GM21717 (cell line): Measurements from ENCODE around the gene RAB11FIP3.
"Not testable (repeated sequence)": the region's sequence is repeated elsewhere in the genome, so short reads cannot be mapped to it uniquely, and the experiment has no call there.

ENCODE experiments used
- ATAC-seq: cut with Tn5 transposase; IDR thresholded peaks from one replicate; pipeline ENCODE4 v1.9.1; 2021; ENCODE audit warnings: mild to moderate bottlenecking, moderate library complexity; ENCODE audit not compliant: unreplicated experiment

The RAB11FIP3 gene

DNA sequence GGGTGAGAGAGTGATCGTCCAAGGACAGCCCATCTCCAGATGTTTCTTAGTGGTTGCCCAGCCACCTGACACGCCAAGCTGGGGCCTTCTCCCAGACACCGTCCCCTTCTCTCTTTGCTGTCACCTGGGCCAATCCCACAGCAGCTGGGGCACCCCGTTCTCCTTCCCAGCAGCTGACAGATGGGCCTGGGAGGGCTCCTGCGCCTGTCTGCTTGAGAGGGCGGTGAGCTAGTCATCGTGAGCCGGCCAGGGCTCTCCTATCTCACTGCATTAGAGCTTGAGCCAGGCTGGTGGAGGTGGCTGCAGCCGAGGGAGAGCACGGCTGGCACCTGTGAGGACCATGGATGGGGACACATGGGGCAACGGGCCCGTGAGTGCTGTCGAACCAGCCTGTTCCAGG is 41.2 kb downstream of the RAB11FIP3 start:
- ATAC-seq, result no peak

DNA sequence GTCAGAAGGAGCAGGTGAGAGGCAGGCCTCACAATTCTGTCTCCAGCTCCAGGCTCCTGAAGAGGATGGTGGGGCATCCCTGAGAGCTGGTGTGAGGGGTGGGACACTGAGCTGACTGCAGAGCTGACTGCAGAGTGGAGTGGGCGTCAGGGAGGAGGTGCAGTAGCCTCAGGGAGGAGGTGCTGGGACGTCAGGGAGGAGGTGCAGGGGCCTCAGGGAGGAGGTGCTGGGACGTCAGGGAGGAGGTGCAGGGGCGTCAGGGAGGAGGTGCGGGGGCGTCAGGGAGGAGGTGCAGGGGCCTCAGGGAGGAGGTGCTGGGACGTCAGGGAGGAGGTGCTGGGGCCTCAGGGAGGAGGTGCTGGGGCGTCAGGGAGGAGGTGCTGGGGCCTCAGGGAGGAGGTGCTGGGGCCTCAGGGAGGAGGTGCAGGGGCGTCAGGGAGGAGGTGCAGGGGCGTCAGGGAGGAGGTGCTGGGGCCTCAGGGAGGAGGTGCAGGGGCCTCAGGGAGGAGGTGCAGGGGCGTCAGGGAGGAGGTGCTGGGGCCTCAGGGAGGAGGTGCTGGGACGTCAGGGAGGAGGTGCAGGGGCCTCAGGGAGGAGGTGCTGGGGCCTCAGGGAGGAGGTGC is 41.9 kb downstream of the RAB11FIP3 start:
- ATAC-seq, result not testable (repeated sequence)

GRCh38 chr16:468068-468821 is 42.8 kb downstream of the RAB11FIP3 start:
- ATAC-seq, result no peak

DNA sequence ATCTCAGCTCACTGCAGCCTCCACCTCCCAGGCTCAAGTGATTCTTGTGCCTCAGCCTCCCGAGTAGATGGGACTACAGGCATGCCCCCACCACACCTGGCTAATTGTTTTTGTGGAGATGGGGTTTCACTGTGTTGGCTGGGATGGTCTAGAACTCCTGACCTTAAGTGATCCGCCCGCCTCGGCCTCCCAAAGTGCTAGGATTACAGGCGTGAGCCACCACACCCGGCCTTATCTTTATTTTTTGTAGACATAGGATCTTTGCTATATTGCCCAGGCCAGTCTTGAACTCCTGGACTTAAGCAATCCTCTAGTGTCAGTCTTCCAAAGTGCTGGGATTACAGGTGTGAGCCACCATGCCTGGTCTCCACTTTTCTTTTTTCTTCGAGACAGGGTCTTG is 44.0 kb downstream of the RAB11FIP3 start:
- not testable (repeated sequence) for ATAC-seq

DNA sequence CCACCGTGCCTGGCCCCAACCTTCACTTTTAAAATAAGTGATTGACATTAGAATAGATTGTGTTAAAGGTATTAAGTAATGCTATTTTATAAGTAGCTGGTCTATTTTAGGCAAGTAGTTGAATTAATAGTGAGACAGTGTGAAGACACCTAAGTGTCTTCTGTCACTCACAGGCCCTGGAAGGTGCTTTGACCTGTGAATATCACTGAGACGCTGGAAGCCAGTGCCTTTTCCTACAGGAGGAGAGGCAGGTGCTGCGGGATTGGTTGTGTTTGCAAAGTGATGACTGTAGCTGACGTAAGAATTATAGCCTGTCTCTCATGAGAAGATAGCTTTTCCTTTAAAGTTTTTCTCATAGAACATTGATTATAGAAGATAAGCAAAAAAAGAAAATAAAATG is 45.0 kb downstream of the RAB11FIP3 start:
- ATAC-seq, result no peak

DNA sequence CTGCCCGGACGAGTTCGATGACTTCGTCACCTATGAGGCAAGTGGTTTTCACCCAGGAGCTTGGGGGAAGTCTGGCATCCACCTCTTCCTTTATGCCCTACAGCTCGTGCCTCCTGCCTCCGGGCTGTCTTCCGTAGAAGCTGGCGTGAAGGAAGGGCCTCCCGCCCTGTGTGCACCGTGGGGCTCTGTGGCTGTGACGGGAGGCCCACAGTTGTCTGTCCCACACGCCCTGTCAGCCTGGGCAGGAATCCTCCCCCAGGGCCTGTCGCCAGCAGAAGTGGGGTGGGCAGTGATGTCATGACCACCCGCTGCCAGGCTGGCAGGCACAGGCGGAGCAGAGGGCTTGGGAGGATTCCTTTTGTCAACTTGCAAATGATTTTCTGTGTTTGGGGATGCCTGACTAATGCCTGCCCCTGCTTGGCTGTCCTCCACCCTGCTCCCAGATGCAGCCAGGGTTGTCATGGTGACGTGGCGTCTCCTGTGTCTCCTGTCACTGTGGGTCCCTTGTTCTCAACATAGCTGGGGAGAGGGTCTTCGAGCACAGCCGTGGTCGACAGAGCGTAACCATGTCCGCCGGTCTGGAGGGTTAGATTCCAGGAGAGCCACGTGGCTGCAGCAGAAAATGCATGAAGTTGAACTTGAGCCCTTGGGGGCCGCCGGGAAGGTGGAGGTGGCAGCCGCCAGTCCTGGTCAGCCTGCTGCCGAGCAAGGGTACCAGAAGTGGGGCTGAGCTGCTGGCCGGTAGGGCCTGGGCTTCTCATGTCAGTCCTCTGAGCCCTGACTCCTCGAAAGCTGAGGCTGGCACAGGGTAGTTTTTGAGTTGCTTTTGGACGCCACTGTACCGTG is 46.1 kb downstream of the RAB11FIP3 start:
- no peak for ATAC-seq

DNA sequence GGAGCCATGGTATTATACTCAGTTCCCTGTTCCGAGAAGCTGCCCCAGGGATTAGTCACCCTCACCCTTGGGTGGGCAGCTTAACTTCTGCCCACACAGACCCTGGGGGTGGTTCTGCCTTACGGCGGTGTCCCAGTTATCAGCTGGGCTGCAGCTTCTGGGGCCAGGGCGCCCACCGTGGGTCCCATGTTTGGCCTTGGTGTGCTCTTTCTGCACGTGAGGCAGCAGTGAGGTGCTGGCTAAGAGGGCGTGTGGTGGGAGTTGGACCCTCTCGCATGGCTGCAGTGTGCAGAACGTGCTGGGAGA is 46.7 kb downstream of the RAB11FIP3 start:
- no peak for ATAC-seq

DNA sequence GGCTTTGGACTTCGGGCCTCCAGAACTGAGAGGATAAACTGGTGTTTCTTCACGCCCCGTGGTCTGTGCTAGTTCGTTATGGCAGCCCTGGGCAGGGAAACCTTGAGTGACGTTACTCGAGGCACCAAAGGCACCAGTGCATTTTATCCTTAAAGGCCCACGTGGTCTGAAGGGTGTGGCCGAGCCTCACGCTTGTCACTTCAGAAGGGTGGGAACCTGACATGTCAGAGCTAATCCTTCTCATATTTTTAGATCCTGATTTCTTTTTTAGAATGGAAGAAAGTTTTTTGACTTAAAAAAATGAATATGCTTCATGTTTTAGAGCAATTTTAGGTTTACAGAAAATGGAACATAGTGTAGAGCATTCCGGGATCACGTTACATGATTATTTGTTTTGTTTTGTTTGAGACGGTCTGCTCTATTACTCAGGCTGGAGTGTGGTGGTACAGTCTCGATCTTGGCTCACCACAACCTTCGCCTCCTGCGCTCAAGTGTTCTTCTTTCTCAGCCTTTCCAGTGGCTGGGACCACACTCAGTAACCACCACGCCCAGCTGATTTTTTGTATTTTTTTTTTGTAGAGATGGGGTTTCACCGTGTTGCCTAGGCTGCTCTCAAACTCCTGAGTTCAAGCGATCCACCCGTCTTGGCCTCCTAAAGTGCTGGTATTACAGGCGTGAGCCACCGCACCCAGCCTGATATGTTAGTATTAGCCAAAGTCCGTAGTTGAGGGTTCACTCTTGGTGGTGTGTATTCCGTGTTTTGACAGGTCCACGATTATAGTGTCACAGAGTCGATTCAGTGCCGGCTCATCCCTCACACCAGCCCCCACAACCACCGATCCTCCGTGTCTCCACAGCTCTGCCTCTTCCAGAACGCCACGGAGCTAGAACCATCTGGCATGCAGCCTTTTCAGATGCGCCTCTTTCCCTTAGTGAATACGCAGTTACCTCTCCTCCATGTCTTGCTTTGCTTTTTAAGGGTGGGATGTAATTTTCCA is 47.9 kb downstream of the RAB11FIP3 start:
- ATAC-seq, result no peak

DNA sequence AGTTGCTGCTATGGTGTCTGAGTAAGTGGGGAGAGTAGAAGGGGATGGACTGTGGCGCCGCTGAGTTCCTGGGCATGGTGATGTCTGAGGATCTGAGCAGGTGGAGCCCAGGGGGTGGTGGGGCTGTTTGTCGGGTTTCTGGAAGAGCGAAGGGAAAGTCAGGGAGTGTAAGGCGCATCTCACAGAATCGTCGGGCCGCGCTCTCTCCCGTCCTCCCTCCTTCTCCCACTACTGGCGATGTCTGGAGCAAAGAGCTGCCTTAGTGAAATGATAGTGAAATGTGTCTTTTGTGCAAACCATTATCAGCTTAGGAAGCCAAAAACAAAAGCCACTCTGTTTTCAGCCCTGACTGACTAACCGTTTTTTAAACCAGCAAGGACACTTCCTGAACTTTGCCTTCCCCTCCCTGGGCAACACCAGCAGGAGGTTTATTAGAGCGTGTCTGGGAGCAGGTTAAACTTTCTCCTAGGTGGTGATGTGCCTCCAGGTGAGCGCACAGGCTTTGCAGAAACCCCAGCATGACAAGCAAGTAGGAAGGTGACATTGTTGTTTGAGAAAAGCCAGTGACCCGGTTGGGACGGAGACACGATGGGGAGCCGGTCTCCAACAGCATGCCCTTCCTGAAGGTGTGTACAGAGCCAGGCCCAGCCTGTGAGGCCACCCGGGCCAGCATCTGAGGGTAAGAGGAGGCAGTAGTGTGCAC is 49.1 kb downstream of the RAB11FIP3 start:
- ATAC-seq, result no peak

DNA sequence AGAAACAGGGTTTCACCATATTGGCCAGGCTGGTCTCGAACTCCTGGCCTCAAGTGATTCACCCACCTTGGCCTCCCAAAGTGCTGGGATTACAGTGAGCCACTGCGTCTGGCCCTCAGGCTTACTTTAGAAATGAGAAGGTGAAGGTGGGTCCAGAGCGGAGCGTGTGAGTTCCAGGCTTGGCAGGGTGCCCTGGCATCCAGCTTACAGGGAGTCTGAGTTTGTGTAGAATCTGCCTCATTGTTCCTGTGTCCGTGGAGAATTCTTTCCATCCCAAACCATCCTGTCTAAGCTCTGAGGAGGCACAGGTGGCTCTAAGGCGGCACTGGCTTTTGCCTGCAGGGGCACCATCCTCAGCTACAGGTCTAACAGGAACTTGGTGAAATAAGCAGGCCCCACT is 50.6 kb downstream of the RAB11FIP3 start:
- ATAC-seq, result no peak

DNA sequence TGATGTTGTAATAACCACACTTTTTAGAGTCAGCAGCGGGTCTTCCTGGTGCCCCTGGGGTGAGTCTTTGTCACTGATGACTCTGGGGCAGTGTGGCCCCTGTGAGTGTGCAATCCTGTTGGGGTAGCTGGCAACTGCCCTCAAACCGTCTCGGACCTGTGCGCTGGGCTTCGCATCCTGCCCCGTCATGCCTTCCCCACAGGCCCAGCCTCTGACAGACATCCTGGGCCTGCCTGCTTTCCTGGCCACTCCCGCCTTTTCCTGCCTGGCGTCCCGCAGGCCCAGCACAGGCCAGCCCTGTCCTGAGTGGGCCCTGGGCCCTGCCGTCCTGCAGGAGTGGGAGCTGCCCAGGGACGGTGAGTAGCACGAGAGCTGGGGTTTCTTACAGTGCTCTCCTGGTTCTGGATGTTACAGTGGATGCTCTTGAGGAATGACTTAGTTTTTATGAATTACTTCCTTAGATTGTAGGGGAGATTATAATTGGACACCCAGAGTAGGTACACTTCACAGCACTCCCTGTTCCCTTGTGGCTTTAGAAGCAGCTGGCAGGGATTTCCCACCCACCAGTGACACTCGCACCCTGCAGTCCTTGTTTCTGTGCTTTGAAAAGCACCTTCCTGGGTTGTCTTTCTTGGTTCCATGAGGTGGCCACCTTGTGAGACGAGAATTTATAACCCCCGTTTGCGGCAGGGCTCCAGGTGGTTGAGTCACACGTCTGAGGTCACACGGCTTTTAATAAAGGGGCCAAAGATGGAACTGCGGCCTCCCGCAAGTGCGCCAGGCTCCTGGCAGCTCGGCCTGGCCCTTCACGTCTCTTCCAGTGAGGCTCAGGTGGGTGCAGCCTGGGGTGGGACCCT is 52.1 kb downstream of the RAB11FIP3 start:
- no peak for ATAC-seq

- ATAC-seq, result not testable (repeated sequence)
Measured at GRCh38 chr16:478287-478686, 52.8 kb downstream of the RAB11FIP3 start.

- no peak for ATAC-seq
Measured at GRCh38 chr16:482468-483185, 57.2 kb downstream of the RAB11FIP3 start.

GRCh38 chr16:483341-484075 is 58.1 kb downstream of the RAB11FIP3 start:
- no peak for ATAC-seq

- ATAC-seq, result no peak
Measured at GRCh38 chr16:489606-490005, 64.2 kb downstream of the RAB11FIP3 start.

GRCh38 chr16:490768-491167 is 65.3 kb downstream of the RAB11FIP3 start:
- ATAC-seq, result no peak

- no peak for ATAC-seq
Measured at GRCh38 chr16:491220-491919, 65.9 kb downstream of the RAB11FIP3 start.
